Activated CD8-positive, alpha-beta memory T cell treated with anti-CD3 and anti-CD28 coated beads for 36 hours (primary cell): ENCODE data around the gene SMG6. TPM values are rescaled to one million over a fixed set of nuclear protein-coding genes. Genes with fewer than 3 reads are reported as not detected.

Source experiments
- CTCF ChIA-PET: fragments of 350-600 bp; sonication (Branson Sonifier 250); formaldehyde crosslinking; loops from one replicate; lab custom pipeline; 2021; ENCODE audit warnings: antibody characterized with exemption; lab: Charles Lee
- POLR2A ChIA-PET: fragments of 350-600 bp; sonication (Branson Sonifier 250); formaldehyde crosslinking; loops from one replicate; lab custom pipeline; 2021; ENCODE audit warnings: antibody characterized with exemption; lab: Charles Lee
- total RNA-seq, 2 experiments: library from RNA; stranded (reverse); gene quantifications; one replicate each; pipeline ENCODE4 v1.2.3, GENCODE V29; 2021

Gene SMG6
- total RNA-seq, 2 experiments from 2014 or later: 55.0 to 60.8 TPM

GRCh38 chr17:2061441-2061958 lies 242.1 kb downstream of the SMG6 start:
- POLR2A ChIA-PET: no interaction called here

GRCh38 chr17:2060681-2061440 lies 242.7 kb downstream of the SMG6 start:
- CTCF ChIA-PET: interaction anchor here (0.5 to 3.4 kb wide), 3 partner anchors 154 to 185 kb away, joined by 3 to 36 read pairs (median 11); no protein-coding TSS in a partner anchor
- POLR2A ChIA-PET: interaction anchor here (0.5 kb wide), 1 partner anchor 208 kb away, joined by 7 read pairs; no protein-coding TSS in a partner anchor

More at GRCh38 chr17:2061441-2061958, 242.1 kb downstream of the SMG6 start:
- CTCF ChIA-PET: no interaction called here

- POLR2A ChIA-PET: no interaction called here
- CTCF ChIA-PET: interaction anchor here (0.5 to 3.4 kb wide), 4 partner anchors 30 to 185 kb away, joined by 3 to 36 read pairs (median 7); no protein-coding TSS in a partner anchor
Observed at GRCh38 chr17:2060385-2060658, 243.3 kb downstream of the SMG6 start.

DNA sequence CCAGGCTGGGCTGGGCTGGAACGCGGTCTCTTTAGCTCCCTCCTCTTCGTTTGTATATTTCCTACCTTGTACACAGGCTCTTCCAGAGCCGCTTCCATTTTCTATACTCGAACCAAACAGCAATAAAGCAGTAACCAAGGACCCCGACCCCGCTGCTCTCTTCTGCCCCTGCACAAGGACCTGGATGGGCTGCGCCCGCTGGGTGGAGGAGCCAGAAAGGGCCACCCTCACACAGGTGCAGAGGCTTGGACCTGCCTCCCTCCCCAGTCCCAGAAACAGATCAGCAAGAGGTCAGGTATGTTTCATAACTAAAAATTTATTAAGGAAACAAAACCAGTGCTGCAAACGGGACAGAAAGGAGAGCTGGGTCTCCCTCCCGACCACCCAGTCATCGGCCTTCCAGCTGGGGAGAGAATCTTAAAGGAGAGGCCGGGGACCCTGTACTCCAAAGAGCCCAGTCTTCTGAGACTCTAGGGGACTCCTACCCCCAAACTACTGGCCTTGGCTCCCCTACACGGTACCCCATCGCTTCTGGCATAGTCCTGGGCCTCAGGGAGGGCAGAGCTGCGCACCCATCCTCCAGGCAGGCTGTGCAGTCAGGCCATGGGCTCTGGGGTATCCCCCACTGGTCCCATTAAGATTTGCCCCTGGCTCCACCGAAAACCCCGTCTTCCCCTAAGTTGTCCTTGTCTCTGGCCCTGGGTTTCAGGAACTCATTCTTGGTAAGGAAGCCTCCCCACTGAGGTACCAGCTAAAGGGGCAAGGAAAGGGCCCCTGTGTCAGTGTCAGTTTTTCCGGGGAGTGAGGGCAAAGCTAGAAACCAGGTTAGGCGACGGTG lies 243.8 kb downstream of the SMG6 start:
- POLR2A ChIA-PET: no interaction called here
- CTCF ChIA-PET: interaction anchor here (0.6 to 7.4 kb wide), 7 partner anchors 8 to 395 kb away, joined by 3 to 115 read pairs (median 11); no protein-coding TSS in a partner anchor

GRCh38 chr17:2058586-2059546 lies 244.7 kb downstream of the SMG6 start:
- CTCF ChIA-PET: interaction anchor here (0.6 to 7.4 kb wide), 17 partner anchors 9 to 394 kb away, joined by 3 to 115 read pairs (median 4); no protein-coding TSS in a partner anchor
- POLR2A ChIA-PET: interaction anchor here (0.9 to 1.2 kb wide), 3 partner anchors 10 to 186 kb away, joined by 4 to 6 read pairs (median 5); no protein-coding TSS in a partner anchor

- POLR2A ChIA-PET: interaction anchor here (0.9 to 1.2 kb wide), 3 partner anchors 11 to 187 kb away, joined by 4 to 6 read pairs (median 5); no protein-coding TSS in a partner anchor
Observed at GRCh38 chr17:2057760-2058585, 245.6 kb downstream of the SMG6 start.

DNA sequence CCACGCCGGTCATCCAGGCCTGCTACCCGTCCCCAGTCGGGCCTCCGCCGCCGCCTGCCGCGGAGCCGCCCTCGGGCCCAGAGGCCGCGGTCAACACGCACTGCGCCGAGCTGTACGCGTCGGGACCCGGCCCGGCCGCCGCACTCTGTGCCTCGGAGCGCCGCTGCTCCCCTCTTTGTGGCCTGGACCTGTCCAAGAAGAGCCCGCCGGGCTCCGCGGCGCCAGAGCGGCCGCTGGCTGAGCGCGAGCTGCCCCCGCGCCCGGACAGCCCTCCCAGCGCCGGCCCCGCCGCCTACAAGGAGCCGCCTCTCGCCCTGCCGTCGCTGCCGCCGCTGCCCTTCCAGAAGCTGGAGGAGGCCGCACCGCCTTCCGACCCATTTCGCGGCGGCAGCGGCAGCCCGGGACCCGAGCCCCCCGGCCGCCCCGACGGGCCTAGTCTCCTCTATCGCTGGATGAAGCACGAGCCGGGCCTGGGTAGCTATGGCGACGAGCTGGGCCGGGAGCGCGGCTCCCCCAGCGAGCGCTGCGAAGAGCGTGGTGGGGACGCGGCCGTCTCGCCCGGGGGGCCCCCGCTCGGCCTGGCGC lies 246.3 kb downstream of the SMG6 start:
- ChIA-PET POLR2A (interaction anchor here (1.2 to 3.2 kb wide), 3 partner anchors 12 to 188 kb away, joined by 5 to 20 read pairs (median 17); no protein-coding TSS in a partner anchor), CTCF (interaction anchor here (0.6 to 7.4 kb wide), 10 partner anchors 11 to 793 kb away, joined by 3 to 115 read pairs (median 4); no protein-coding TSS in a partner anchor)

More at GRCh38 chr17:2057760-2058585, 245.6 kb downstream of the SMG6 start:
- CTCF ChIA-PET: interaction anchor here (0.7 to 7.4 kb wide), 13 partner anchors 10 to 224 kb away, joined by 3 to 115 read pairs (median 4); no protein-coding TSS in a partner anchor

DNA sequence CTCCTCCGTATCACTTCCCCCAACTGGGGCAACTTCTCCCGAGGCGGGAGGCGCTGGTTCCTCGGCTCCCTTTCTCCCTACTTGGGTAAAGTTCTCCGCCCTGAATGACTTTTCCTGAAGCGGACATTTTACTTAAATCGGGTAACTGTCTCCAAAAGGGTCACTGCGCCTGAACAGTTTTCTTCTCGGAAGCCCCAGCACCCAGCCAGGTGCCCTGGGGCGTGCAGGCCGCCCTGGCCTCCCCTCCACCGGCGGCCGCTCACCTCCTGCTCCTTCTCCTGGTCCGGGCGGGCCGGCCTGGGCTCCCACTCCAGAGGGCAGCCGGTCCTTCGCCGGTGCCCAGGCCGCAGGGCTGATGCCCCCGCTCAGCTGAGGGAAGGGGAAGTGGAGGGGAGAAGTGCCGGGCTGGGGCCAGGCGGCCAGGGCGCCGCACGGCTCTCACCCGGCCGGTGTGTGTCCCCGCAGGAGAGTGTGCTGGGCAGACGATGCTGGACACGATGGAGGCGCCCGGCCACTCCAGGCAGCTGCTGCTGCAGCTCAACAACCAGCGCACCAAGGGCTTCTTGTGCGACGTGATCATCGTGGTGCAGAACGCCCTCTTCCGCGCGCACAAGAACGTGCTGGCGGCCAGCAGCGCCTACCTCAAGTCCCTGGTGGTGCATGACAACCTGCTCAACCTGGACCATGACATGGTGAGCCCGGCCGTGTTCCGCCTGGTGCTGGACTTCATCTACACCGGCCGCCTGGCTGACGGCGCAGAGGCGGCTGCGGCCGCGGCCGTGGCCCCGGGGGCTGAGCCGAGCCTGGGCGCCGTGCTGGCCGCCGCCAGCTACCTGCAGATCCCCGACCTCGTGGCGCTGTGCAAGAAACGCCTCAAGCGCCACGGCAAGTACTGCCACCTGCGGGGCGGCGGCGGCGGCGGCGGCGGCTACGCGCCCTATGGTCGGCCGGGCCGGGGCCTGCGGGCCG lies 247.1 kb downstream of the SMG6 start:
- ChIA-PET POLR2A (interaction anchor here (0.6 to 3.2 kb wide), 10 partner anchors 8 to 209 kb away, joined by 3 to 20 read pairs (median 4); no protein-coding TSS in a partner anchor), CTCF (interaction anchor here (0.6 to 7.4 kb wide), 11 partner anchors 12 to 794 kb away, joined by 3 to 115 read pairs (median 5); no protein-coding TSS in a partner anchor)

- POLR2A ChIA-PET: interaction anchor here (0.6 to 3.2 kb wide), 15 partner anchors 9 to 327 kb away, joined by 3 to 20 read pairs (median 4); partner anchors contain the start of gene TSR1
- CTCF ChIA-PET: interaction anchor here (0.6 to 7.4 kb wide), 23 partner anchors 13 to 273 kb away, joined by 3 to 115 read pairs (median 4); partner anchors contain the start of gene OVCA2
Observed at GRCh38 chr17:2055292-2056205, 248.0 kb downstream of the SMG6 start.

GRCh38 chr17:2054512-2055291 lies 248.9 kb downstream of the SMG6 start, which contains the start of gene HIC1:
Gene HIC1 (plus strand): TSS chr17:2055103. CDS start chr17:2056691, 1,588 bp downstream.
- CTCF ChIA-PET: interaction anchor here (0.6 to 7.4 kb wide), 34 partner anchors 13 to 281 kb away, joined by 3 to 115 read pairs (median 3); partner anchors contain the start of genes DPH1, OVCA2 and TSR1
- POLR2A ChIA-PET: interaction anchor here (0.6 to 3.2 kb wide), 10 partner anchors 14 to 328 kb away, joined by 3 to 20 read pairs (median 5); partner anchors contain the start of gene TSR1

- ChIA-PET CTCF (interaction anchor here (0.6 to 7.4 kb wide), 32 partner anchors 13 to 281 kb away, joined by 3 to 115 read pairs (median 4); partner anchors contain the start of genes DPH1, OVCA2 and TSR1), POLR2A (interaction anchor here (1.7 to 3.2 kb wide), 3 partner anchors 15 to 191 kb away, joined by 6 to 20 read pairs (median 17); no protein-coding TSS in a partner anchor)
Observed at GRCh38 chr17:2054262-2054511, 249.4 kb downstream of the SMG6 start.

- ChIA-PET CTCF (interaction anchor here (0.5 to 7.4 kb wide), 23 partner anchors 9 to 838 kb away, joined by 3 to 115 read pairs (median 5); partner anchors contain the start of genes OVCA2 and TSR1), POLR2A (interaction anchor here (0.7 to 0.8 kb wide), 2 partner anchors 210 to 338 kb away, joined by 5 to 6 read pairs; no protein-coding TSS in a partner anchor)
Observed at GRCh38 chr17:2053380-2054261, 250.0 kb downstream of the SMG6 start.
